ENCODE results near the gene GBF1. TPM values are rescaled to one million over a fixed set of nuclear protein-coding genes. Genes with fewer than 3 reads are reported as not detected.

Gene GBF1
- total and polyA plus RNA-seq, 2 donors, result 22.9 to 29.3 TPM

DNA sequence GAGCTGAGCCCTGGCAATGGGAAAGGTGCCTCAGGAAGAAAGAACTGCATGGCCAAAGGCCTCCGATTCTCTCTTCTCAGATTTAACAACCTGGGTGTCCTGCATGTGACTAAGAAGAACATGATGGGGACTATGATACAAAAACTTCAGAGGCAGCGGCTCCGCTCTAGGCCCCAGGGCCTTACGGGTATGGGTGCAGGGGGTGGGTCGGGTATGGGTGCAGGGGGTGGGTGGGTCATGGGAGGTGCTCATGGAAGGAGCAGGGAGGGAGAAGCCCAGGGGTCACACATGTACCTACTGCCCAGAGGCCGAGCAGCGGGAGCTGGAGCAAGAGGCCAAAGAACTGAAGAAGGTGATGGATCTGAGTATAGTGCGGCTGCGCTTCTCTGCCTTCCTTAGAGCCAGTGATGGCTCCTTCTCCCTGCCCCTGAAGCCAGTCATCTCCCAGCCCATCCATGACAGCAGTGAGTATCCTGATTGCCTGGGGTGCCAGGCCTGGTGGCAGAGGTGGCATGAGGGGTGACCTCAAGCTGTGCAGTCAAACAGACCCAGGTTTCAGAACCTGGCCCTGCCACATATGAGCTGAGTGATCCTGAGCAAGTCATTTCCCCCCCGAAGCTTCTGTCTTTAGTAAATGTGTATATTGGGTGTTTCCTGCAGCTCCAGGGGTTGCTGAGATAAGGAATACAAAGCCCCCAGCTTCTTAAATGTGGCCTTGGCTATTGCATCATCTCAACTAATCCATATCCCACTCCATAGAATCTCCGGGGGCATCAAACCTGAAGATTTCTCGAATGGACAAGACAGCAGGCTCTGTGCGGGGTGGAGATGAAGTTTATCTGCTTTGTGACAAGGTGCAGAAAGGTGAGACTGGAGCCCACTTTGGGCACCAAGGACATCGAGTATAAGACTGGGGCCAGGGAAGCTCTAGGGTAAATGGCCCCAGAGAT is 152.2 kb downstream of the GBF1 start:
- H3K4me1 ChIP-seq (ENCODE audit: insufficient read depth), result no peaks in the 10 kb centered on the region
- DNase-seq (ENCODE audit: extremely low spot score), result no peak
- peaks cover 2% of the 10 kb centered on the region for H3K36me3 ChIP-seq (ENCODE audit: insufficient read depth)
- WGBS, result 88% methylated on average over 14 of the region's 14 CpGs
- H3K27ac ChIP-seq (ENCODE audit: low read depth), result no peak overlapping the region
- no peak overlapping the region for H3K4me3 ChIP-seq (ENCODE audit: low read depth, low read length)

DNA sequence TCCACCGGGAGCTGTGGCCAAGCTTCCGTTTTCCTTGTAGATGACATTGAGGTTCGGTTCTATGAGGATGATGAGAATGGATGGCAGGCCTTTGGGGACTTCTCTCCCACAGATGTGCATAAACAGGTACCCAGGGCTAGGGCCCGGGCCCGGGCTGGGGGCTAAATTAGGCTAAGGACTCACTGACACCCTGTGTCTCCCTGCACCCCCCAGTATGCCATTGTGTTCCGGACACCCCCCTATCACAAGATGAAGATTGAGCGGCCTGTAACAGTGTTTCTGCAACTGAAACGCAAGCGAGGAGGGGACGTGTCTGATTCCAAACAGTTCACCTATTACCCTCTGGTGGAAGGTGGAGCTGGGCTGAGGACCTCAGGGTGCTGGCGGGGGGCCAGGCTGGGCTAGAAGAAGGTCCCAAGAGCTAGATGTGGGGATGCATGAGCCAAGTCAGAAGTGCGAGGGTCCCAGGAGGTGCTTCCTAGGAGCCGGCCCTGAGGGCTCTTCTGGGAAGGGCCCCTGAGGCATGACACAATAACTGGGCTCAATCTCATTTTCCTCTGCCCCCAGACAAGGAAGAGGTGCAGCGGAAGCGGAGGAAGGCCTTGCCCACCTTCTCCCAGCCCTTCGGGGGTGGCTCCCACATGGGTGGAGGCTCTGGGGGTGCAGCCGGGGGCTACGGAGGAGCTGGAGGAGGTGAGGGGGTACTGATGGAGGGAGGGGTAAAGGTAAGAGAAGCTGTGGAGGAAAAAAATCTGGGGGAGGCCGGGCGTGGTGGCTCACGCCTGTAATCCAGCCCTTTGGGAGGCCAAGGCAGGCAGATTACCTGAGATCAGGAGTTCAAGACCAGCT is 153.1 kb downstream of the GBF1 start:
- H3K4me3 ChIP-seq (ENCODE audit: low read depth, low read length), result no peak overlapping the region
- H3K27ac ChIP-seq (ENCODE audit: low read depth), result no peak overlapping the region
- no peak for DNase-seq (ENCODE audit: extremely low spot score)
- H3K36me3 ChIP-seq (ENCODE audit: insufficient read depth), result peaks cover 2% of the 10 kb centered on the region
- 83% methylated on average over 21 of the region's 21 CpGs for WGBS
- no peaks in the 10 kb centered on the region for H3K4me1 ChIP-seq (ENCODE audit: insufficient read depth)

DNA sequence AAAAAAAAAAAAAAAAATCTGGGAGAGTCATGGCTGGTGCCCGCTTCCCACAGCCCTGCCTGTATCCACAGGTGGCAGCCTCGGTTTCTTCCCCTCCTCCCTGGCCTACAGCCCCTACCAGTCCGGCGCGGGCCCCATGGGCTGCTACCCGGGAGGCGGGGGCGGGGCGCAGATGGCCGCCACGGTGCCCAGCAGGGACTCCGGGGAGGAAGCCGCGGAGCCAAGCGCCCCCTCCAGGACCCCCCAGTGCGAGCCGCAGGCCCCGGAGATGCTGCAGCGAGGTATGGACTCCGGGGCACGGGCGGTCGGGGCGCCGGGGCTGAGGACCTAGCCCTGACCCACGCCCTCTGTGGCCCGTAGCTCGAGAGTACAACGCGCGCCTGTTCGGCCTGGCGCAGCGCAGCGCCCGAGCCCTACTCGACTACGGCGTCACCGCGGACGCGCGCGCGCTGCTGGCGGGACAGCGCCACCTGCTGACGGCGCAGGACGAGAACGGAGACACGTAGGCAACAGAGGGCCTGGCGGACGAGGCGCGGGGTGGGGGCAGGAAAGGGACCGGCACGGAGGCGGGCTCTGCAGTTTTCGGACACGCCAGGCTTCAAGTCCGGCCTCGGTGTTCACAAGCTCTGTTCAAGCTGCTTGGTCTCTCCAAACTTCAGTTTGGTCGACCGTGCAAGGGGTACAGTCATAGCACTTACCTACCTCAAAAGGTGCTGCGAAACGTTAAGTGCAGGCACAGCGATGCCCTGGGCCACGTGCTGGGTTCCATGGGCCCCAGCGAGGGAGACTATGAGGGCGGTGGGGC is 154.1 kb downstream of the GBF1 start:
- peak overlapping the region; percentile 79 for H3K27ac ChIP-seq (ENCODE audit: low read depth)
- H3K4me3 ChIP-seq (ENCODE audit: low read depth, low read length), result peak overlapping the region; percentile 51
- peaks cover 2% of the 10 kb centered on the region for H3K36me3 ChIP-seq (ENCODE audit: insufficient read depth)
- 3% methylated on average over 72 of the region's 72 CpGs for WGBS
- DNase-seq (ENCODE audit: extremely low spot score), result peak; percentile 29
- no peaks in the 10 kb centered on the region for H3K4me1 ChIP-seq (ENCODE audit: insufficient read depth)

GRCh38 chr10:102400076-102400475 is 154.7 kb downstream of the GBF1 start:
- peaks cover 2% of the 10 kb centered on the region for H3K36me3 ChIP-seq (ENCODE audit: insufficient read depth)
- H3K4me3 ChIP-seq (ENCODE audit: low read depth, low read length), result no peak overlapping the region
- H3K4me1 ChIP-seq (ENCODE audit: insufficient read depth), result no peaks in the 10 kb centered on the region
- 78% methylated on average over 17 of the region's 17 CpGs for WGBS
- H3K27ac ChIP-seq (ENCODE audit: low read depth), result no peak overlapping the region
- DNase-seq (ENCODE audit: extremely low spot score), result no peak

DNA sequence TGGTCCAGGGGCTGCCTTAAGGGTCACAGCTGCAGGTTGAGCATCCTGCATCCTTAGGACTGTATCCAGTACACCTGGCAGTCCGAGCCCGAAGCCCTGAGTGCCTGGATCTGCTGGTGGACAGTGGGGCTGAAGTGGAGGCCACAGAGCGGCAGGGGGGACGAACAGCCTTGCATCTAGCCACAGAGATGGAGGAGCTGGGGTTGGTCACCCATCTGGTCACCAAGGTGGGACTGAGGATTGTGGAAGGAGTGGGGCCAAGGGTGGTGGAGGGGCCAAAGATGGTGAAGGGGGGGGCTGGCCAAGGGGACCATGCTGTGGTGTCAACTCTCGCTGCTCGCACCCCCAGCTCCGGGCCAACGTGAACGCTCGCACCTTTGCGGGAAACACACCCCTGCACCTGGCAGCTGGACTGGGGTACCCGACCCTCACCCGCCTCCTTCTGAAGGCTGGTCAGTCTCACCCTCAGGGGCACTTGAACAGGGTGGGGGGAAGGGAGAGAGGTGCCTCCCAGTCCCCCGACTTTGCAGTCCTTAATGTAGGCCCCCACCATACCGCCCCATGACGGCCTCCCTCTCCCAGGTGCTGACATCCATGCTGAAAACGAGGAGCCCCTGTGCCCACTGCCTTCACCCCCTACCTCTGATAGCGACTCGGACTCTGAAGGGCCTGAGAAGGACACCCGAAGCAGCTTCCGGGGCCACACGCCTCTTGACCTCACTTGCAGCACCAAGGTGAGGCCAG is 155.4 kb downstream of the GBF1 start:
- 82% methylated on average over 22 of the region's 22 CpGs for WGBS
- Histone ChIP-seq H3K4me1 (ENCODE audit: insufficient read depth) (no peaks in the 10 kb centered on the region), H3K4me3 (ENCODE audit: low read depth, low read length) (no peak overlapping the region), H3K36me3 (ENCODE audit: insufficient read depth) (peaks cover 2% of the 10 kb centered on the region), H3K27ac (ENCODE audit: low read depth) (no peak overlapping the region)
- no peak for DNase-seq (ENCODE audit: extremely low spot score)

GRCh38 chr10:102401342-102401654 is 156.0 kb downstream of the GBF1 start:
- no peak overlapping the region for H3K27ac ChIP-seq (ENCODE audit: low read depth)
- 83% methylated on average over 8 of the region's 8 CpGs for WGBS

GRCh38 chr10:102401735-102402511 is 156.6 kb downstream of the GBF1 start:
- no peak overlapping the region for H3K27ac ChIP-seq (ENCODE audit: low read depth)
- WGBS, result 69% methylated on average over 18 of the region's 18 CpGs
- H3K4me3 ChIP-seq (ENCODE audit: low read depth, low read length), result no peak overlapping the region
- H3K4me1 ChIP-seq (ENCODE audit: insufficient read depth), result no peaks in the 10 kb centered on the region
- H3K36me3 ChIP-seq (ENCODE audit: insufficient read depth), result peaks cover 2% of the 10 kb centered on the region
- DNase-seq (ENCODE audit: extremely low spot score), result no peak

More at GRCh38 chr10:102401342-102401654, 156.0 kb downstream of the GBF1 start:
- no peak overlapping the region for H3K4me3 ChIP-seq (ENCODE audit: low read depth, low read length)
- peaks cover 2% of the 10 kb centered on the region for H3K36me3 ChIP-seq (ENCODE audit: insufficient read depth)
- H3K4me1 ChIP-seq (ENCODE audit: insufficient read depth), result no peaks in the 10 kb centered on the region
- DNase-seq (ENCODE audit: extremely low spot score), result no peak

- WGBS, result 73% methylated on average over 5 of the region's 5 CpGs
- no peak overlapping the region for H3K27ac ChIP-seq (ENCODE audit: low read depth)
- no peaks in the 10 kb centered on the region for H3K4me1 ChIP-seq (ENCODE audit: insufficient read depth)
- no peak for DNase-seq (ENCODE audit: extremely low spot score)
- H3K4me3 ChIP-seq (ENCODE audit: low read depth, low read length), result no peak overlapping the region
- H3K36me3 ChIP-seq (ENCODE audit: insufficient read depth), result peaks cover 2% of the 10 kb centered on the region
Observed at GRCh38 chr10:102402512-102402896, 157.2 kb downstream of the GBF1 start.

GRCh38 chr10:102403115-102403514 is 157.8 kb downstream of the GBF1 start:
- no peak for DNase-seq (ENCODE audit: extremely low spot score)
- H3K4me3 ChIP-seq (ENCODE audit: low read depth, low read length), result no peak overlapping the region
- H3K36me3 ChIP-seq (ENCODE audit: insufficient read depth), result peaks cover 2% of the 10 kb centered on the region
- H3K27ac ChIP-seq (ENCODE audit: low read depth), result no peak overlapping the region
- 83% methylated on average over 13 of the region's 13 CpGs for WGBS
- no peaks in the 10 kb centered on the region for H3K4me1 ChIP-seq (ENCODE audit: insufficient read depth)

DNA sequence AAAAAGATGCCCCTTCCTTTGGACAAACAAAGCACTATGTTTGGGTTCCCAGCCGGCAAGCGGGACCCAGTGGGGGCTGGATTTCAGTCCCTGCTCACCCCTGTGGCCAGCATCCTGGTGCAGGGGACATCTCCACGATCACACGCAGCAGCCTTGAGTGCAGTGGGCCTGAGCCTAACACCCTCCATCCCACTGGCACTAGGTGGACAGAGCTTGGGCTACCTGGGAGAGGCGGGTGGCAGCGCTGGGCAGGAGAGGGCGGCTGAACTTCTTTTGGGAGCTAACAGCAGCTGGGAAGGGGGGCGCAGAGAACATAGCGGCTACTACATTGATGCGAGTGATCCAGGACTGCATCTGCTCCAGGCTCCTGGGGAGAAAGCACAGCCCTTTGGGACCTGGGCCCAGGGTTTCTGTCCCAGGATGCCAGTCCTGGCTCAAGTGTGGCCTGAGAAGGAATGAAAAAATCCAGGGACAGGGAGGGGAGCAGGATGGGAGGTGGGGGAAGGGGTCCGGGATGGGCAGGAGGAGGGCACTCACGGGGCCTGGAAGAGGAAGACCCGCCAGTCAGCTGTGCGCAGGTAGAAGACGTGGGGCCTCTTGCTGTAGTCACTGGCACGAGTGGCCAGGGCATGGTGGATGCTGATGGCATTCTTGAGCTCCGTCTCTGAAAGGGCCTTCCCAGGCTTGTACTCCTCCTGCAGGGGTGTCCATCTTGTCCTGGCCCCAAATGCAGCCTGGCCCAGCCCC is 159.2 kb downstream of the GBF1 start:
- Histone ChIP-seq H3K4me1 (ENCODE audit: insufficient read depth) (no peaks in the 10 kb centered on the region), H3K27ac (ENCODE audit: low read depth) (no peak overlapping the region), H3K36me3 (ENCODE audit: insufficient read depth) (peaks cover 2% of the 10 kb centered on the region), H3K4me3 (ENCODE audit: low read depth, low read length) (no peak overlapping the region)
- WGBS, result 79% methylated on average over 17 of the region's 17 CpGs
- DNase-seq (ENCODE audit: extremely low spot score), result no peak

DNA sequence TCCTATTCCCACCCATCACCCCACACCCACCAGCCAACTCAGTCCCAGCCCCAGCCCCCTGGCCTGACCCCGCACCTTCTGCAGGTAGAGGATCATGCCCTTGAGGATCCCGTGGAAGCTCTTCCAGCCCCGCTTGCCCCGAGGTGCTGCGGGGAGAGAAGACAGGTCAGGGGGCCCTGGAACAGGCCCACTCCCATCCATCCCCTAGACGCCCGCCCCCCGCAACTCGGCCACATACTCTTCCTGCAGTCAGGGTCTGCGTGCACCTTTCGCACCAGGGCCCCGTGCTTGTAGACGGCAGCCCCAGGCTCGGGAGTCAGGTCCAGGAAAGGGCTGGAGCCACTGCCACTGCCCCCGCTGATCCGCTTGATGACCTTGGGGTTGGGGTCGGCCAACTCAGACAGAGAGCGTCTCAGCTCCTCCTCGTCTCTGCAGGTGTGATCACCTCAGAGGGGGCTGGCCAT is 159.8 kb downstream of the GBF1 start:
- 82% methylated on average over 19 of the region's 19 CpGs for WGBS
- Histone ChIP-seq H3K4me1 (ENCODE audit: insufficient read depth) (no peaks in the 10 kb centered on the region), H3K4me3 (ENCODE audit: low read depth, low read length) (no peak overlapping the region), H3K27ac (ENCODE audit: low read depth) (no peak overlapping the region), H3K36me3 (ENCODE audit: insufficient read depth) (peaks cover 2% of the 10 kb centered on the region)
- no peak for DNase-seq (ENCODE audit: extremely low spot score)

DNA sequence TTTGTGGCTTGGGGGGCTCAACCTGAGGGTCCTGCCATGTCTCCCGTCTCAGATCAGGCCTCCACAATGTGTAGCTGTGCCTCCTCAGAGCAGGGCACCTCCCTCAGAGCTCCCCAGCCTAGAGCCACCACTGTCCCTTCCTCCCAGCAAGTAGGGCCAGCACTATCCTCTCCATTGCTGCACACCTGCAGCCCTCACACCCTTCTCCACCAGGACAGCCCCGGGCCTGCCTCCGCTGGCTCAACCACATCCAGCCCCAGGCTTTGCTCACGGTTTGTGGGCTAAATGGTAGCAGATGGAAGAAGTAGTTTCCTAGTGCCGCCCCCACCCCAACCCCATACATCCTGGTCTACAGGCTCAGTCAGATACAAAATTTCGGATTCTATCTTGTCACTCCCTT is 160.3 kb downstream of the GBF1 start:
- Histone ChIP-seq H3K27ac (ENCODE audit: low read depth) (no peak overlapping the region), H3K4me1 (ENCODE audit: insufficient read depth) (no peaks in the 10 kb centered on the region), H3K36me3 (ENCODE audit: insufficient read depth) (peaks cover 2% of the 10 kb centered on the region), H3K4me3 (ENCODE audit: low read depth, low read length) (no peak overlapping the region)
- no peak for DNase-seq (ENCODE audit: extremely low spot score)
- WGBS, result 76% methylated on average over 6 of the region's 6 CpGs

Measured in urinary bladder (tissue), 4 donors.